ENCODE results near the gene PGLYRP1.

PGLYRP1 gene

DNA sequence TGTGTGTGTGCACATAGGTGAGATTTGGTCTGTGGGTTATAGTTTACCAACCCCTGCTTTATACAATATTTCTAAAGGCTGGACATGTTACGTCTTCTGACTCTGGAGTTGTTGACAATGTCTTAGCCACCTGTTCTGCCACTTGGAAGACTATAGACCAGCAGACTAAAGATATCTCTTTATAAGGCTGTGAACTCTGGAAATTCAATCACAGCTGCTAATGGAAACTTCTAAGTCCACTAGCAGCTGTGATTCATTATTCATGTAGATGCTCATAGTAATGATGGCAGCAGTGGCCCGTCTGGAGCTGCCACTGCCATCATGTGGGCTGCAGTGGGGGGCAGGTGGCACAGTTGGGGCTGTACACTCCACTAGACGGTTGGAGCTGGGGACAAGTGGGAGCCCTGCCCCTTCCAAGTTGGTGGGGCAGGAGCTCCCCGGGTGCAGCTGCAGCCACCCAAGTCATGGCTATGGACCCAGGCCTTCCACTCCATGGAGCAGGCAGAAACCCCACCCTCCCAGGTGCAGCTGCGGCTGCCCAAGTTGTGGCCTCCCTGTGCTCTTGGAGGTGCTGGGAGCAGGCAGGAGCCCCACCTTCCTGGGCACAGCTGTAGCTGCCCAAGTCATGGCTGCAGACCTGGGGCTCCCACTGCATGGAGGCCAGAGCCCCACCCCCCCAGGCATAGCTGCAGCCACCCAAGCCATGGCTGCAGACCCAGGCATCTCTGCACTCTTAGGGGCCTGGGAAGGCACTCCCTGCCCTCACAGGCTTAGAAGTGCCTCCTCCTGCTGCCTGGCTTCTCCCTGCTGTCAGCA lies 9.1 kb upstream of the PGLYRP1 start:
- no peak for DNase-seq

DNA sequence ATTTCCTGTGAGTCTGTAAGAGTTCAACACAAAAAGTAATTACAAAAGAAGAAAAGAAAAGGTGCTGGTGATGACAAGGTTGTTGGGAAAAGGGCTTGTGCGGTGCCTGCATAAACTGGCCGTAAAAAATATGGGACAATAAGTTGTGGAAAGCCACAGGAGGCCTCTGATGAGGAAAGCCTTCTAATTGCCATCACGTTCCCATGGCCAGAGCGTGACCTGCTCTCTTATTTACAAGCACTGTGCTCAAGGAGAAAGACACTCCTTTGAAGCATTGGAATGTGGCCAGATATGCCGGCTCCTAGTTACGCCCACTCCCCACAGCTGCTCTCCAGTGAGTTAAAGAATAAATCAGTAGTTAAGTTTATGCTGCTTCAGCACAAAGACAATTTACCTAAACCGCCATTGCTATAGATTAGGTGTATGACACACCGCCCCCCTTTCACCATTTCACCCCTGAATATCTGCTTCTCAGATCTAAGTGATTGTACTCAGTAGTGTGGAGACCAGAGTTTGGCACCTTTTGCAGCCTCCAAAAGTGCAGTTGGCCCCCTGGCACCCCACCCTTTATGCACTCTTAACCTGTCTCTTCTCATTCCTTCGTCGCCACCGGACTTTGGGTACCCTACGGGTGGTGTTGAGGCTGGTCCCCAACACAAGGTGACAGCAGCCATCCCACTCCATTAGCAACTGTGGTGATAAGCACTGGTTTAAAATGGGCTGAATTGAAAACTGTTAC lies 8.1 kb upstream of the PGLYRP1 start:
- DNase-seq = no peak

DNA sequence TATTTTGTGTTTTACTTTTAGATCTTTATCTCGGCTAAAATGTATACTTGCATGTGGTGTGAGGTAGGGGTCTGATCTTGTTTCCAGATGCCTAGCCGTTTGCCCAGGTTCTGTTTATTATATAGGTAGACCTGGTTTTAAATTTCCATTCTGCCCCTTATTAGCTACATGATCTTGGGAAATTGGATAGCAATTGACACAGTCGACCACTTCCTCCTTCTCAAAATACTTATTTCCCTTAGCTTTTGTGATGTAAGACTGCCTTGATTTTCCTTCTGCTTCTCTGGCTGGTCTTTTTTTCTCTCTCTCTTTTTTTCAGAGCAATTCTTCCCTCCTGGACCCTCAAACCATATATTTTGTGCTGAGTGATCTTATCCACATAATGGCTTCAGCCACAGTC lies 3.0 kb upstream of the PGLYRP1 start:
- no peak for DNase-seq

DNA sequence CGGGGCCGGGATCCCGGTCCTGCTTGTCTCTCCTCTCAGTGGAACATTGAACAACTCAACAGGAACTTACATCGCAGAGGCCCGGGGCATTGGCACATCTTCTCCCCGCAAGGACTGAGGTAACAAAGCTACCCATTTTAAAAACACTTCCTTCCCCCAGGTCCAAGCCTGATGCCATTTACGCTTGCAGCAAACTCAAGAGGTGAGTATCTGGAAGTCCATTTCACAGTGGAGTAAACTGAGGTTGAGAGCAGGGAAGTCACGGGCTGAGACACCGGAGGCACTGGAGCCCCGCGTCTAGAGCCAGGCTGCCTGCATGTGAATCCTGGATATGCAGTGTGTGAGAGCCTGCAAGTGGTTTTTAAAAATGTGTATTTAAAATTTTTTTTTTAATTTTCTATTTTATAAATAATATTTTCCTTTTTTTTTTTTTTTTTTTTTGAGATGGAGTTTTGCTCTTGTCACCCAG lies 492 bp upstream of the PGLYRP1 start:
- no peak for DNase-seq

DNA sequence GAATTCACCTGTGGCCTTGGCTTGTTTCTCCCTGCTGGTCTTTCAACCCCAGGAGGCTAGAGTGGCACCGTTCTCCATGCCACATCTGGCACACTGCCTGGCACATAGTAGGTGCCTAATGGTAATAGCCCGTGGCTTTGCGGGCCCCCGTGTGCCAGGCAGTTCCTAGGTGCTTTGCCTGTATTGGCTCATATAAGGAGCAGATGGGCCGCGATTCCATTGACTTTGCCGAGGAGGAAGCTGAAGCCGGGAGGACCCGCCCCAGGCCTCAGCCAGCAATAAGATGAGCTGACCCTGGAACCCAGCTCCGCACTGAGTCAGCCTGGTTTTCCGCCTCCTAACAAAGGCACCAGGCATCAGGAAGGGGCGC lies 807 bp downstream of the PGLYRP1 start:
- DNase-seq = no peak

DNA sequence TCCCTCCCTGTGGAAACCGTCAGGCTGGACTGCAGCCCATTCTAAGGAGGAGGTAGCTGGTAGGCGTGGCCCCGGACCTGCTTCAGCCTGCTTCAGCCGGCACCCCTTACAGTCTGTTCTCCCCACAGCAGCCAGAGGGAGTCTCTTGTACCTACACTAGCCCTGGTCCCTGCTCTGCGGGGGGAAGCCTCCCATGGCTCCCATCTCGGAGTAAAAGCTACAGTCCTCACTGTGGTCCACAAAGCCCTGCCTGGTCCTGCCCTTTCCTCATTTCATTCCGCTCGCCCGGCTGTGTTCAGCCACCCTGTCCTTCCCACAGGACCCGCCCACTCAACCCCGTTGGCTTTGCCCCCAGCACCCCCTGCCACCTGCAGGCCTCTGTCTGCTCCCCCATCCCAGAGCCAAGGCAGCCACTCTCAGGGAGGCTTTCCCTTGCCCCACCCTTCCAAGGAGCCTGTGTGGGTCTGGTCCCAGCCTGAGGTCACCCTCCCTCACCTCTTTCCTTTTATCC lies 1.3 kb downstream of the PGLYRP1 start:
- DNase-seq = no peak

DNA sequence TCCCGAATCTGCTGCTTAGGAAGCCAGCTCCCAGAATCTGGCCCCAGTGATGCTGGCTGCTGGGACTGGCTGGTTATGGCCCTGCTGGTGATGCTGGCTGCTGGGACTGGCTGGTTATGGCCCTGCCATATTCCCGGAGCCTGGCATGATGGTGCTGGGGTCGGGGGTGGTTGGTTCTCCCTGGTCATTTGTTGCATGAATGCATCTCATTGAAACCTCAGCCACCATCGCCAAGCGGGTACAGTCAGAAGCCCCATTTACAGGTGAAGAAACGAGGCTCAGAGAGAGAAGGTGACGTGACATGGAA lies 2.1 kb downstream of the PGLYRP1 start:
- DNase-seq = no peak

DNA sequence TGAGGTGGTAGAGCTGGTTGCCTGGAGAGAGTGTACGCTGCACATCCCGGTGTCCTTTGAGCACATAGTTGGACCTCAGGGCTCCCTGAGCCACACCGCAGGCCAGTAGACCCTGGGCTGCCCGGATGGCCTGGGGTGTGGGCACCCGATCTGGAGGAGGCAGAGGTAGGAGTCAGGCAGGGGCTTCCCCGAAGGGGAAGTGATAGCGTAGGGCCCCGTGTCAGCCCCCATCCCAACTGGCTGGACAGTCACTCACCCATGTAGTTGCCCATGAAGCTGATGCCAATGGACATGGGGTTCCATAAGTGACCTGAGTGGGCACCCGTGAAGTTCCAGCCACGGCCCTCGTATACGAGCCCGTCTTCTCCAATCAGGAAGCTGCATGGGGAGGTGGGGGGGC lies 3.6 kb downstream of the PGLYRP1 start:
- no peak for DNase-seq

DNA sequence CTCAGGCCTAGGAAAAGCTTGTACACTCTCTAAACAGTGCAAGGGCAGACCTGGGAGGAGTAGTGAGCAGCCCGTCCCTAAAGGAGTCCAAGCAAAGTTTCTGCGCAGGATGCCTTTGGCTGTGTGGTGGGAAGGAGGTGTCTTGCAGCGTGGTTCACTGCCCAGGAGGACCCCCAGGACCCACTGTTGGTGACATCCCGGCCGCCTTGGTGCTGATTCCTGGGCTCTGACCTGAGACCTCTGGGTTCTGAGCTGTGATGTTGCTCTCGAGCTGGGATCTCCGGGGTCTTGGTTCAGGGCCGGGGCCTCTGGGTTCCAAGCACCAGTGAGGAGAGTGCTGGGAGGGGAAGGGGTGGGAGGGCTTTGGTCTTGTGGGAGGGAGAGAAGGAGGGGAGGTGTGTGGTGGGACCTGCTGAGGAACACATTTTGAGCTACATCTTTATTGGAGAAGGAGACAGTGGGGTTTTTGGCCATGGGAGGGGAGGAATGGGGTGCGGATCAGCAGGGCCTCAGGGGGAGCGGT lies 4.1 kb downstream of the PGLYRP1 start:
- no peak for DNase-seq

DNA sequence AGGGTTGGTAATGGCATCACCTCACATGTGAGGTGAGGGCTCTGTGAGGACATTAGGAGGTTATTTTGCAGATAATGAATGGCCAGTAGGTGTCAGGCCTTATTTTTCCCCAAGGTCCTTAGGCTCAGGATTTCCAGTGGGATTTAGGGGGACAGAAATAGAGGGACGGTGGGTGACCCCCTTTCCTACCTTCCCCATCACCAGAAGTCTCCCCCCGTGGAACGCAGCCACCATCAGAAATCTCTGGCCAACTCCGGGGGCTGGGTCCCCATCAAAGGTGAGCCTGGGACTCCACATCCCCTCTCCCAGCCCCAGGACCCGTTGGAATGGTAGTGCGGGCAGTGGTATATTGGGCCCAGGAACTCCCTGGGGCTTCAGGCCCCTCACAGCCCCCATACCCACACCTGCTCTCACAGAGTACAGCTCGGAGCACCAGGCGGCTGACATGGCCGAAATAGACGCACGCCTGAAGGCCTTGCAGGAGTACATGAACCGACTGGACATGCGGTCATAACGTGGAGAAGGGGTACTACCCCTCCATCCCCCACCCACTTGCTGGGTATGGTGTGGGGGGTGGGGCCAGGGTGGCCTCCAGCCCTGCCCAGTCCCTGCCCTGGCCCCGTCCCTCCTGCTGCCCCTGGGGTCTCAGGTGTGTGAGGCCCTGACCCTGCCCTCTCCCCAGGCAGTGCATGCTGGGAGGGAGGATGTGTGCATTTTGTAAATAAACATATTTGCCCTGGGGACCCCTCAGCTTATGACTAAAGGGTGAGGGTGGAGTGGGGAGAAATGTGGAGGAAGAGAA lies 4.8 kb downstream of the PGLYRP1 start:
- DNase-seq = no peak

DNA sequence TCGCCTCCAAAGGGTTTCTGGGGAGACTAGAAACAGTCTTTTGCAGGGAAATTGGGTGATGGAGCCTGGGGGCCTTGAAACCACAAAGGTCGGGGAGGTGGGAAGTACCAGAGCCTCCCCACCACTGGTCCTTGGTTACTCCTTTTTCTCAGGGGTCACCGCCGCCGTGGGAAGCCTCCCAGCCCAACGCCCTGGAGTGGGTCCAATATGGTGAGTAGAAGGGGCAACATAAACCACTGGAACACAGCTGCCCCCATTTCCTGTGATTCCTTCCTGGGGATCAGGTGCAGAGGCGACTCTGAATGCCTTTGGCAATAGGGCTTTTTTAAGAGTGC lies 5.8 kb downstream of the PGLYRP1 start:
- DNase-seq = no peak

DNA sequence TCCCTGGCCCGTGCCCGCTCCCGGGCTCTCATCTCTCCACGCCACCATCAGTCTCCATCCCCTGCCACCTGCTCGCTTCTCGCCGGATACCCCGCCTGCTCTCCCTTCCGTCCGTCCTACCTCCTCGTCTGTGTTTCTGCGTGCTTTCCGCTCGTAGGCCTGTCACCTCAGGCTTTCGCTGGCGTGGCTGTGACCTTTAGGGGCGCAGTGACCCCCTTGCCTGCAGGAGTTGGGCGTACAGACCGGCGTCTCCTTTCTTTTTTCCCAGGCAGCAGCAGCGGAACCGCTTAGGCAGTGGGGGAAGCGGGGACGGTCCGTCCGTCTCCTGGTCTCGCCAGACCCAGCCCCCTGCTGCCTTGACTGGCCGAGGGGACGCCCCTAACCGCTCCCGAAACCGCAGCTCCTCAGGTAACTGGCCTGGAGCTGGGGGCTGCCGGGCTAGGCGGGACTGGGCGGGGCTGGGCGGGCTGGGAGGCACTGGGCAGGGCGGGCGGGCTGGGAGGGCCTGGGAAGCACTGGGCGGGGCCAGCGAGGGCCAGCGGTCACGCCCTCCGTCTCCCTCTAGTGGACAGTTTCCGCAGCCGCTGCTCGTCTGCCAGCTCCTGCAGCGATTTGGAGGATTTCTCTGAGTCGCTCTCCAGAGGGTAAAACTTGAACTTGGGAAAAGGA lies 6.3 kb downstream of the PGLYRP1 start:
- DNase-seq = peak; percentile 59

DNA sequence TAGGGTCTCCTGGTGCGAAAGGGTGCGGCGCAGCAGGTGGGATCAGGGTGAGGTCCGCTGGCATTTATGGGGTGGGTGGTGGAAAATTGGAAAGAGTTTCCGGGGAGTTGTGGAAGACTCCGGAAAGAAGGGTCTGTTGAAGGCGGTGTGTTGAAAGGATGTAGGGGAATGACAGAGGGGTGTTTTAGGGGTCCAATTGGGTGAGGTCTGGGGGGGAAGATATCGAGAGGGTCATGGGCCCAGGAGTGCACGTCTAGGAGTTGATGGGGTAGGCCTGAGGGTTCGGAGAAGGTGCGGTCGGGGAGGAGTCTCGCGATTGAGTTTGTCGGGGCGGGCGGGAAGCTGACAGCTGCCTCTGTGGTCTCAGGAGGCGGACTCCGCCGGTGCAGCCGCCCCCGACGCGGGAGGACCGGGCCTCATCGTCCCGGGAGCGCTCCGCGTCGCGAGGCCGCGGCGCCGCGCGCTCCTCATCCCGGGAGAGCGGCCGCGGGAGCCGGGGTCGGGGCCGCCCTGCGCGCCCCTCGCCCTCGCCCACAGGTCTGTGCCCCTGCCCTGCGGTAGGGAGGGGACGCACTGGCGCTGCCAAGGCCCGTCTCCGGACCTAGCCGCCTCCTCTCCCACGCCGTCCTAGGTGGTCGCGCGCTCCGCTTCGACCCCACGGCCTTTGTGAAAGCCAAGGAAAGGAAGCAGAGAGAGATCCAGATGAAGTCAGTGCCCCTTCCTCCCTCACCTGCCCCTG lies 7.0 kb downstream of the PGLYRP1 start:
- no peak for DNase-seq

DNA sequence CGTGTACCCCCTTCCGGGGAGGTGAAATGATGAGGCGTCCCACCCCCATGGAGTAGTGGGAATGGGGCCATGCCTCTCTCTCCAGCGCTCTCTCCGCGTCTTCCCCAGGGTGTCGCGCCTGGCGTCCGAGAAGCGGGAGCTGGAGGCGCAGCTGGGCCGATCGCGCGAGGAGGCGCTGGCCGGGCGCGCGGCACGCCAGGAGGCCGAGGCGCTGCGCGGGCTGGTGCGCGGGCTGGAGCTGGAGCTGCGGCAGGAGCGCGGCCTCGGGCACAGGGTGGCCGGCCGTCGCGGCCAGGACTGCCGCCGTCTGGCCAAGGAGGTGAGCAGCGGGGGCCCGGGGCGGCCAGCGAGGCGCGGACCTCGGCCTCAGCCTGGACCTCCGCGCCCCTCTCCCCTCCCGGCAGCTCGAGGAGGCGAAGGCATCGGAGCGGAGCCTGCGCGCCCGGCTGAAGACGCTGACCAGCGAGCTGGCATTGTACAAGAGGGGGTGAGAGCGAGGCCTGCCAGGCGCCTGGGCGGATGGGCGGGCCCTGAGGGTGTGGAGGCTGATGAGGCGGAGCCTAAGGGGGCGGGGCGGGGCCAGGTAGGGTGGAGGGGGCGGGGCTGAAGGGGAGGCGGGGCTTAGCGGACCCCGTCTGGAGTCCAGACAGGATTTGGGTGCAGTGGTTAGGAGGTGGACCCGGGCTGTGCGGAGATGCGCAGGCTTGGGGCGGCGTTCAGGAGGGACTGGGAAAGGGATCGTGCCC lies 7.7 kb downstream of the PGLYRP1 start:
- DNase-seq = peak; percentile 56

DNA sequence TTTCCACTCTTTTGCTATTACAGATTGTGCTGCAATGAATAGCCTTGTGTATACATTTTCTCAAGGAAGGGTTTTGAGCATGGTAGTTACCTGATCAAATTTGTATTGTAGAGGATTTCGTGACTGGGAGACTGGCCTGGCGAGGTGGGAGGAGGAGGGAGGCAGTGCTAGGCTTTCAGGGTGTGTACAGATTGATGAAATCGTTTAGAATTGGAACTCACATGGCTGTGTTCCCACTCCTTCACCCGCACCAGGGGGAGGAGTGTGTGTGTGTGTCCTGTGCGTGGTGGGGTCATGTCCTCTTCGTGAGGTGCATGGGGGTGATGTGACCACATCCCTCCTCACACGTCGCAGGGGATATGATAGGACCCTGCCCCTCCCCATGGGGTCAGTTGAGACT lies 8.3 kb downstream of the PGLYRP1 start:
- no peak for DNase-seq

DNA sequence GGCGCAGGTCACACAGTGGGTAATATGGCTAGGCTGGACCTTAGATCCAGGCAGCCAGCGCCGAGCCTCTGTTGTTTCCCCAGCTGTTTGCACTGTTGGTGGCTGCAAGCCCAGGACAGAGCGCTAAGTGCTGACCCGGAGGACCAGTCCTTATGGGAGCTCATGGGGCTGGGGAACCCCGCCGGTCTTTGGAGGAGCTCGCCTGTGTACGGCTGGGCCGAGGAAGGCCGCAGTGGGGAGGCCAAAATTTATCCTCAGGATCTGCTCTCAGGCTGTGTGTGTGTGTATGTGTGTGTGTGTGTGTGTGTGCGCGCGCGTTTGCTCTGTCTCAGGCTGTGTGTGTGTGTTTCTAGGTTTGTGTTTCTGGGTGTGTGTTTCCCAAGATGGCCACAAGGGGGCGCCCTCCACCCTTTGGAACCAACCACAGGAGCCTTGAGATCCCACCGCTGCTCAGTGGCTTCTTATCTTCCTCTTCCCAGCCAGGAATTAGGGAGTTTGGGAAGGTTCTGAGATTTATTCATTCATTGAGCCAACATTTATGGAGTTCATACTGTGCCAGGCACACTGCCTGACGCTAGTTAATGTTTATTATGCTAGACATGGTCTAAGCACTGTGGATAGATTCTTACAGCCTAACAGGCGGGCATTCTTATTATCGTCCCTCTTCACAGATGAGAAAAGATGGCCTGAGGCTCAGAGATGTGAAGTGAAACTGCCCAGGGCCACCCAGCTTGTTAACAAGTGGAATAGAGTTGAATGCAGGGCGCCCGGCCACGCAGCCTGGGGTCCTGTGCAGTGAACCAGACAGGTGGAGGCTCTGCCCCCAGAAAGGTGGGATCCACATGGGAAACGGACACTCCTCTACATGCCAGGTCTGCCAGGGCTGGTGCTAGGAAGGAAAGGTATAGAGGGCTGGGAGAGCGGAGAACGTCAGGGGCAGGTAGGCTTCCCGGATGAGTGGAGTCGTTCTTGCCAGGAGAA lies 13.0 kb downstream of the PGLYRP1 start:
- peak; percentile 59 for DNase-seq

DNA sequence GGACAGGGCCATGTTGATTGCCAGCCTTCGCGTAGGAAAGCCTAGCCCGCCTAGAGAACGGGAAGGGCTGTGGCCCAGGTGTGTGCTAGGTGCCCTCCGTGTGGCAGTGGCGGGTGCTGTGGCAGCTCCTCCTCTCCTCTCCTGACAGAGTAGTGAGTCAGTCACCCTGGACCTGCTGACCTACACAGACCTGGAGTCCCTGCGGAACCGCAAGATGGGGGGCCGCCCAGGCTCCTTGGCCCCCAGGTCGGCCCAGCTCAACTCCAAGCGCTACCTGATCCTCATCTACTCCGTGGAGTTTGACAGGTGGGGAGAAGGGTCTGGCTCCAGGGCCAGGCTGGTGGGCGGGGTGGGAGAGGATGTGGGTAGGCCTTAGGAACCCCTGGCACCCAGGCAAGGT lies 16.4 kb downstream of the PGLYRP1 start:
- DNase-seq = no peak

DNA sequence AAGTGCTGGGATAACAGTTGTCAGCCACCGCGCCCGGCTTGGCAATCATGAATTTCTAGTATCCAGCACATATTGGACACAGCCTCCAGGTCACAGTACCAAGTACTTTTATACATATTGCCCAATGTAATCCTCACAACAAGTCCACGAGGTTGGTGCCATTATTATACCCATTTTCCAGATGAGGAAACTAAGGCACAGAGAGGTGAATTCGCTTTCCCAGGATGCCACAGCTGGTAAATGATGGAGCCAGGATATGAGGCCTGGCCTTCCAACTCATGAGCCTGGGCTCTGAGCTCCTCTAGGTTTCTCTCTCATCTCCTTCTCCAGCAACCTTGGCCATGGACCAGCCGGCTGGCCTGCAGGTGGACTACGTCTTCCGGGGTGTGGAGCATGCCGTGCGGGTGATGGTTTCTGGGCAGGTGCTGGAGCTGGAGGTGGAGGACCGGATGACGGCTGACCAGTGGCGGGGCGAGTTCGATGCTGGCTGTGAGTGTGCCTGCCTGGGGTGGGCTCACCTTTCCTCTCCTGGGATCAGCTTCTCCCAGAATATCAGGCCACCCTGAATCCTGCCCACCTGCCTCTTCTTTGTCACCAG lies 20.1 kb downstream of the PGLYRP1 start:
- no peak for DNase-seq

DNA sequence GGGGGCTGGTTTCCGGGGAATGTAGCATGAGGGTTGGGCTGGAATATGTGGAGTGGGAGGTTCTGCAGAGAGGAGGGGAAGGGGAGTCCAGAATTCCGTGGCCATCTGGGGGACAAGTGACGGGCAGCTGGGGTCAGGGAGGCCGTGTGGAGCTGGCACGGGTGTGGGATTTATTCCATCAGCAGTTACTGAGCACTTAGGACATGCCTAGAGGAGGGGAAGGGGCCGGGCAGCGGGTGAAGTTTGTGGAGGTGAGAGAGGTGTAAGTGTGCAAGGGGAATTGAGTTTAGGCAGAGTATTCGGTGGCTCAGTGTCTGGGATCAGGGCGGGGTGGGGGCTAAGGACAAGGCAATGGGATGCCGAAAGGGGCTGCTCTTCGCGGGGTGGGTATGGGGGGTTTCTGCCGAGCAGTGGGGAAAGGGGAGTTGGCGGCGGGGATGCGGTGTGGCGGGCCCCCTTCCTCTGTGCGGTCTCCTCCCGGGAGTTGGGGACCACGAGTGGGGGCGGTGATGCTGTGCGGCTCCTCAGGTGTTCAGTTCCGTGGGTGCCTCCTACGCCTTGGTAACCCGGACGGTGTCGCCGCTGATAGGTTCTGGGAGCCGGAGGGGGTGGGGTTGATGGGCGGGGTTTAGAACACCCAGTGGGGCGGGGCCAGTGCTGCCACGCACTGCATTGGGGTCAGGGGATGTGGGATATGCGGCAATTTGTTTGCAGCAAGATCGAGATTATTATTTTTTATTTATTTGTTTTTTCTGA lies 22.2 kb downstream of the PGLYRP1 start:
- DNase-seq = peak; percentile 30
